ENCODE measurements around the gene HAX1. TPM values are rescaled to one million over a fixed set of nuclear protein-coding genes. Genes with fewer than 3 reads are reported as not detected.
"Not testable (repeated sequence)": the region's sequence is repeated elsewhere in the genome, so short reads cannot be mapped to it uniquely, and the experiment has no call there.

The HAX1 gene
- total RNA-seq, 1 donor, result 36.5 TPM

DNA sequence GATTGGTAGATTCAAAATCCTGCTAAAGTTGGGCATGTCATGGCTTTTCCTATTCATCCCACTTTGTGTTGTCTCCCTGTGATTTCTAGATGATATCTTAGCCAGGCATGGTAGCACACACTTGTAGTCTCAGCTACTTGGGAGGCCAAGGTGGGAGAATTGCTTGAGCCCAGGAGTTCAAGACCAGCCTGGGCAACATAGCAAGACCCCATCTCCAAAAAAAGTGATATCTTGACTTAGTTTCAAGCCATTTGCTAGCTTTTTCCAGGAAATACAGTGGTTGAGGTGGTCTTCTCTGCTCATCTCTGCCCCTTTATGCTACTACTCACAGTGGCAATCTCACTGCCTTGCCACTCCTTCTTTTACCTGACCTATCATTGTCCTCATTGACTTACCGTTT, 12.3 kb upstream of the HAX1 start:
- H3K4me3 ChIP-seq (ENCODE audit: low read length), result no peak overlapping the region
- H3K27me3 ChIP-seq (ENCODE audit: insufficient read depth, low read length), result no peaks in the 10 kb centered on the region
- no peaks in the 10 kb centered on the region for H3K9me3 ChIP-seq (ENCODE audit: low read depth, low read length)
- peaks cover 9% of the 10 kb centered on the region for H3K4me1 ChIP-seq (ENCODE audit: insufficient read depth, low read length)

DNA sequence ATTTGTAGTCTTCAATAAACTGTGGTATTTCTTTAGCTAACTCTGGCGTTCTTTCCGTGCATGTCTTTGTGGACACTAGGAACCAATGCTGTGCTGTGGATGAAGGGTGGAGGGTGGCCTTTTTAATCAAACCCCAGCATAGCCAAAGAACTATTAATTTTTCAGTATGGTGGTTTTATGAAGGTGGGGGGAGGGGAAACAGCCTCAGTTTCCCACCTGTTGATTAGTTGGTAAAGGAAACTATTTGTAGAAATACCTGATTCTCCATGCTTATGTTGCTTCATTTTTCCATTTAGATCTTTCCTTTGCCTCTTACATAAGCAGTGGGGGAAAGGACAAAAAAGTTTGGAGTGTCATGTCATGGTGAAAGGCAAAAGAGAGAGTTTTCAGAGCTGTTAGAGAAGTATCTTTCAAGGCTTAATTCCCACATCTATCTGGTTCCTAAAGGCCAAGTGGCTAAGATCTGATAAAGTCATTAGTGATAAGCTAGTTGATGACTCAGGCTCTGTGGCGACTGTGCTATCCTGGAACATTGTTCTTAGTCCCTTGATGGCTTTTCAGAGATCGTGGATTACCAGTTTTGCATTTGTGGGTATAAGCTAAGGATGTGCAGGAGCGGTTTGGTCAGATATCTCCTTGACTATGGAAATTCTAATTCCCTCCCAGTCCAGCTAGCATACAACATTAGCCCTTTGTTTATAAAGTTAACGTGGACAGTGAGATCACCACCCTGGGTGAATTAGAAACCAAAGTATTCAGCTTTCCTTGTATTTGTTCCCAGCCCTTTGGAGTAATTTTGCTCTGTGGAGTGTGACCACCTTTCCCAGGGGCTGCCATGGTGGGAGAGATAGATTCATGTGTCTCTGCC, 8.7 kb upstream of the HAX1 start:
- Histone ChIP-seq H3K4me1 (ENCODE audit: insufficient read depth, low read length) (peaks cover 18% of the 10 kb centered on the region), H3K4me3 (ENCODE audit: low read length) (no peak overlapping the region), H3K27me3 (ENCODE audit: insufficient read depth, low read length) (no peaks in the 10 kb centered on the region), H3K9me3 (ENCODE audit: low read depth, low read length) (no peaks in the 10 kb centered on the region)

DNA sequence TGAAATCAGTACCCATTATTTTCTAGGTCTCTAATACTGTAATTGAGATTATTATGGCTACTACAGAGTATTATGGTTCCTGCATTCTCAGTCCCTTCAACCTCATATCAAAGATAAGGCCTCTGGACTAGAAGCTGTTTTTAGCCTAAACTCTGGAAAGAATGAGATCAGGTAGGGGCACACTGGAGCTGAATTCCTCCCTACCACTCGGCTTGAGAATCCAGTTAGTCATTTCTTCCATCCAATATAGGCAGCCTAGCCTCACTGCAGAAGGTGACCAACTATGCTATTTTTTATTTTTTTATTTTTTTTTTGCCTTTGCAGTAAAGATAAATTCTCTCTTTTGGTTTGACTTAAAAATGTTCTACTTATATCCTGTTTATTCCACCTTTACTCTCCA, 8.0 kb upstream of the HAX1 start:
- H3K4me3 ChIP-seq (ENCODE audit: low read length), result no peak overlapping the region
- H3K27me3 ChIP-seq (ENCODE audit: insufficient read depth, low read length), result no peaks in the 10 kb centered on the region
- H3K9me3 ChIP-seq (ENCODE audit: low read depth, low read length), result no peaks in the 10 kb centered on the region
- peaks cover 18% of the 10 kb centered on the region for H3K4me1 ChIP-seq (ENCODE audit: insufficient read depth, low read length)

DNA sequence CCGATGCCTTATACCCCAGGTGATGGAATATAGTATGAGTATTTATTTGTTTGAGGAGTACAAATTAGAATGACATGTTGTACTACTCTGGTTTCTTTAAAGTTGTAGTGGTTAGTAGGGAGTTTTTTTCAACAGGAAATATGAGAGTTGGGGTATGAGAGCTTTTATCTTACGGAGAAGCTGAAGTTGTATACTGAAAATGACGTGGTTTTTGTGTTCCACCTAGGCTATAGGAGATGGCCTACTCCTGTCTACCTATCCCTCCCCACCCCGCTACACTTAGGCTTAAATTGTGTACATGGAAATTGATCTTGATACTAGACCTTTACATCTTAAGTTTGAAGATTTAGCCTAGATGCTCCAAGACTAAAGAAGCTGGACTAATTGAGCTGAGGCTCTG, 6.8 kb upstream of the HAX1 start:
- Histone ChIP-seq H3K27me3 (ENCODE audit: insufficient read depth, low read length) (no peaks in the 10 kb centered on the region), H3K9me3 (ENCODE audit: low read depth, low read length) (no peaks in the 10 kb centered on the region), H3K4me3 (ENCODE audit: low read length) (no peak overlapping the region), H3K4me1 (ENCODE audit: insufficient read depth, low read length) (peaks cover 18% of the 10 kb centered on the region)

DNA sequence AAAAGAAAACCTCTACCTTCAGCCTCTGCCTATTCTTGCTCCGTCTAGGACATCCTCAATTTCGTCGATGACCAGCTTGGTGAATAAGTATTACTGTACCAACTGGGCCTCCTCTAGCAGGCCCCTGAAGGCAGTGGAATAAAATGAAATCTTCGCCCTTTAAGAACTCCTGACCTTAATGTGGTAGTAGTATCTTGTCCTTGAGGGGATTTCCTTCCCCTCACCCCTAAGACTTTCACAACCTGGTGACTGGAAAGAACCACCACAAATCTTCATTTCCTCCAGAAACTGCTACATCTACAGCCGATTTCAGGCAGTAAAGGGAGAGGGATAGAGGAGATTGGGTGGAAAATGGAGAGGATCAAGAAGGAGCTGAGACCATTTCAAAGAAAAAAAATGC, 1.6 kb upstream of the HAX1 start:
- Histone ChIP-seq H3K4me1 (ENCODE audit: insufficient read depth, low read length) (peaks cover 28% of the 10 kb centered on the region), H3K27me3 (ENCODE audit: insufficient read depth, low read length) (no peaks in the 10 kb centered on the region), H3K4me3 (ENCODE audit: low read length) (no peak overlapping the region), H3K9me3 (ENCODE audit: low read depth, low read length) (no peaks in the 10 kb centered on the region)

DNA sequence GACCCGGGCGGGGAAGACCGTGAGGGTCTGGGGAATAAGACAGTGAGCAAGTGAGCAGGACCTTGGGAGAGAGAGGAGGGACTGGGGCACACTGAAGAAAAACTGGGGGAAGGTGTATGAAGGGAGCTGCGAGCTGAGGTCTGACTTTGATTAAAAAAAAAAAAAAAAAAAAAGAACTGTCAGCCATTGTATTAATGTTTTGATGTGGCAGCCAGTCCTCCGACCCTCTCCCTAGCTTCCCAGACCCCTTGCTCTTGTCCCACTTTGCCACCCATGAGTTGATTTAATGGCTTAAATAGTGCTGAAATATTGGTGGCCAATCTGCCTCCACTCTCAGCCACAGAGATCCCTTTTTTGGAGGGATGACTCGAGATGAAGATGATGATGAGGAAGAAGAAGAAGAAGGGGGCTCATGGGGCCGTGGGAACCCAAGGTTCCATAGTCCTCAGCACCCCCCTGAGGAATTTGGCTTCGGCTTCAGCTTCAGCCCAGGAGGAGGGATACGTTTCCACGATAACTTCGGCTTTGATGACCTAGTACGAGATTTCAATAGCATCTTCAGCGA, 652 bp downstream of the HAX1 start:
- H3K4me3 ChIP-seq (ENCODE audit: low read length), result peak overlapping the region; percentile 86
- H3K9me3 ChIP-seq (ENCODE audit: low read depth, low read length), result no peaks in the 10 kb centered on the region
- H3K4me1 ChIP-seq (ENCODE audit: insufficient read depth, low read length), result peaks cover 22% of the 10 kb centered on the region
- no peaks in the 10 kb centered on the region for H3K27me3 ChIP-seq (ENCODE audit: insufficient read depth, low read length)

DNA sequence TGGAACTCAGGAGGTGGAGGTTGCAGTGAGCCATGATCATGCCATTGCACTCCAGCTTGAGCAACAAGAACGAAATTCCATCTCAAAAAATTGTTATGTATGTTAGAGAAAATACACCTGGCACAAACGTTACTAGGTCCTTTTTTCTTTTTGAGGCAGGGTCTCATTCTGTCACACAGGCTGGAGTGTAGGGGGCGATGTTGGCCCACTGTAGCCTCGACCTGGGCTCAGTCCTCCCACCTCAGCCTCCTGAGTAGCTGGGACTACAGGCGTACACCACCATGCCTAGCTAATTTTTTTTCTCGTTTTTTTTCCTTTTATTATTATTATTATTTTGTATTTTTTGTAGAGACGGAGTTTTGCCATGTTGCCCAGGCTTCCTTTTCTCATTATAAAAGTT, 4.4 kb downstream of the HAX1 start:
- H3K27me3 ChIP-seq (ENCODE audit: insufficient read depth, low read length), result no peaks in the 10 kb centered on the region
- peaks cover 16% of the 10 kb centered on the region for H3K4me1 ChIP-seq (ENCODE audit: insufficient read depth, low read length)
- H3K4me3 ChIP-seq (ENCODE audit: low read length), result no peak overlapping the region
- no peaks in the 10 kb centered on the region for H3K9me3 ChIP-seq (ENCODE audit: low read depth, low read length)

DNA sequence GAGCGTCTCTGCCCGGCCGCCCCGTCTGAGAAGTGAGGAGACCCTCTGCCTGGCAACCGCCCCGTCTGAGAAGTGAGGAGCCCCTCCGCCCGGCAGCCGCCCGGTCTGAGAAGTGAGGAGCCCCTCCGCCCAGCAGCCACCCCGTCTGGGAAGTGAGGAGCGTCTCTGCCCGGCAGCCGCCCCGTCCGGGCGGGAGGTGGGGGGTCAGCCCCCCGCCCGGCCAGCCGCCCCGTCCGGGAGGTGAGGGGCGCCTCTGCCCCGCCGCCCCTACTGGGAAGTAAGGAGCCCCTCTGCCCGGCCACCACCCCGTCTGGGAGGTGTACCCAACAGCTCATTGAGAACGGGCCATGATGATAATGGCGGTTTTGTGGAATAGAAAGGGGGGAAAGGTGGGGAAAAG, 15.2 kb downstream of the HAX1 start:
- H3K4me3 ChIP-seq (ENCODE audit: low read length); H3K4me1 ChIP-seq (ENCODE audit: insufficient read depth, low read length); H3K27me3 ChIP-seq (ENCODE audit: insufficient read depth, low read length); H3K9me3 ChIP-seq (ENCODE audit: low read depth, low read length): not testable (repeated sequence)

DNA sequence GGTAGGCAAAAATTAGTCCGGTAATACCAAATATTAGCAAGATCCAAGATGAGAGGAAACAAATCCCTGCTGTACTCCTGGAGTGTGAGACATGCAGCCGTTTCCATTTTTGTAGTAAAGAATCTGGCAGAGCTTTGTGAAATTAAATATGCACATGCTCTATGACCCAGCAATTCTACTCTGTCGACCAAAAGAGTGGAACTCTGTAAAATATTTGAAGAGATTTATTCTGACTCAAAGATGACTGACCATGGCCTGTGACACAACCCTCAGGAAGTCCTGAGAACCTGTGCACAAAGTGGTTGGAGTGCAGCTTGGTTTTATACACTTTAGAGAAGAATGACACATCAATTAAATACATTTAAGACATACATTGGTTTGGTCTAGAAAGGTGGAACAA, 16.2 kb downstream of the HAX1 start:
- no peaks in the 10 kb centered on the region for H3K27me3 ChIP-seq (ENCODE audit: insufficient read depth, low read length)
- H3K4me1 ChIP-seq (ENCODE audit: insufficient read depth, low read length), result no peaks in the 10 kb centered on the region
- no peaks in the 10 kb centered on the region for H3K9me3 ChIP-seq (ENCODE audit: low read depth, low read length)
- H3K4me3 ChIP-seq (ENCODE audit: low read length), result no peak overlapping the region

DNA sequence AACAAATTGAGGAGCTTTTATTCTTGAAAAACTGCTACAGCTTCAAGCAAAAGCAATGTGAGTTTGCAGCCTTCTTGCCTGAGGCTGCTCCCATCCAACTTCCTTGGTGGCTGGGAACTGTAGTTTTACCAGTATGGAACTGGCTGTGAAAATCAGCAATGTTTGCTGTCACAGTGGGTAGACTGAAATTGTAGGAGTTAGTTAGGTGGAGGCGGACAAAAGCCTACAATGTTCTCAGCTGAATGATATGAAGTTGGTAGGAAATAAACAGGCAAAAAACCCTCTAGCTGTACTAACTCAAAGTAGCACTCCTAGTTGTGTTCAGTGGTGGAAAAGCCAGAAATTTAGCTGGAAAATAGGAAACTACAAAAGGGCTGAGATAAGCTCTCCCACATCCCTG, 18.5 kb downstream of the HAX1 start:
- Histone ChIP-seq H3K9me3 (ENCODE audit: low read depth, low read length) (peaks cover 11% of the 10 kb centered on the region), H3K4me3 (ENCODE audit: low read length) (no peak overlapping the region), H3K4me1 (ENCODE audit: insufficient read depth, low read length) (no peaks in the 10 kb centered on the region), H3K27me3 (ENCODE audit: insufficient read depth, low read length) (no peaks in the 10 kb centered on the region)

DNA sequence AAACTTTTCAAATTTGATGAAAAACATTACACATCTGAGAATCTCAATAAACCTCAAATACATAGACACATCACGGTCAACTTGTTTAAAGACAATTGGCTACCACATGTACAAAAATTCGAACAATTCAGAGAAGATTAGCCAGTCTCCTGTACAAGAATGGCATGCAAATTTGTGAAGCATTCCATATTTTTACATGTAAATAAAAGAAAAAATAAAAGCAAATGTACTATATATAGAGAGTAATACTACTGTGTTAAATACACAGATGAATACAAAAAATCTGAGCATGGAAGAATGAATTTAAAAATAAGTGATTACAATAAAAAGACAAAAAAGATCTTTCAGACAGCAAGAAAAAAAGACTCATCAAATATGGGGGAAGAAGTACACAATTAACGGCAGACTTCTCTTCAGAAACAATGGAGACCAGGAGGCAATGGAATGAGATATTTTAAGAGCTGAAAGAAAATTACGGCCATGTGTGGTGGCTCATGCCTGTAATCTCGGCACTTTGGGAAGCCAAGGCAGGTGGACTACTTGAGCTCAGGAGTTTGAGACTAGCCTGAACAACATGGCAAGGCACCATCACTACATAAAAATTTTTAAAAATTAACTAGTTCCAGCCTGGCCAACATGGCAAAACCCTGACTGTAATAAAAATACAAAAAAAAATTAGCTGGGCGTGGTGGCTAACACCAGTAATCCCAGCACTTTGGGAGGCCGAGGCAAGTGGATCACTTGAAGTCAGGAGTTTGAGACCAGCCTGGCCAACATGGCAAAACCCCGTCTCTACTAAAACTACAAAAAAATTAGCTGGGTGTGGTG, 23.2 kb downstream of the HAX1 start:
- Histone ChIP-seq H3K27me3 (ENCODE audit: insufficient read depth, low read length) (no peaks in the 10 kb centered on the region), H3K9me3 (ENCODE audit: low read depth, low read length) (peaks cover 11% of the 10 kb centered on the region), H3K4me3 (ENCODE audit: low read length) (no peak overlapping the region), H3K4me1 (ENCODE audit: insufficient read depth, low read length) (no peaks in the 10 kb centered on the region)

DNA sequence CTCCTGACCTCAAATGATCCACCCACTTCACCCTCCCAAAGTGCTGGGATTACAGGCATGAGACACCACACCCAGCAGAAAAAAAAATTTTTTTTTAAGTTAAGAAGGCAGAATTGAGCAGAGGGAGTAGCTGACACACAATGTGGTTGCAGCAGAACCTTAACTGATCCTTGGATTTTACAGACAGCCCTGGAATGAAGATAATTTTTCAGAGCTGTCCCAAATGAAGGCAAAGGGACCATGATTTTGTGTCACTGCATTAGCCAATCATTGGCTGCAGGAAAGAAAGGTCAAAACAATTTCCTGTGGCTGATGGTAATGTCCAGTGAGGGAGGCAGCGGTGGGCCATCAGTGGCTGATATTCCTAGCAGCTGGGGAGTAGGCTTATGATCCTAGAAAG, 29.2 kb downstream of the HAX1 start:
- Histone ChIP-seq H3K27me3 (ENCODE audit: insufficient read depth, low read length) (no peaks in the 10 kb centered on the region), H3K9me3 (ENCODE audit: low read depth, low read length) (no peaks in the 10 kb centered on the region), H3K4me1 (ENCODE audit: insufficient read depth, low read length) (no peaks in the 10 kb centered on the region), H3K4me3 (ENCODE audit: low read length) (no peak overlapping the region)

DNA sequence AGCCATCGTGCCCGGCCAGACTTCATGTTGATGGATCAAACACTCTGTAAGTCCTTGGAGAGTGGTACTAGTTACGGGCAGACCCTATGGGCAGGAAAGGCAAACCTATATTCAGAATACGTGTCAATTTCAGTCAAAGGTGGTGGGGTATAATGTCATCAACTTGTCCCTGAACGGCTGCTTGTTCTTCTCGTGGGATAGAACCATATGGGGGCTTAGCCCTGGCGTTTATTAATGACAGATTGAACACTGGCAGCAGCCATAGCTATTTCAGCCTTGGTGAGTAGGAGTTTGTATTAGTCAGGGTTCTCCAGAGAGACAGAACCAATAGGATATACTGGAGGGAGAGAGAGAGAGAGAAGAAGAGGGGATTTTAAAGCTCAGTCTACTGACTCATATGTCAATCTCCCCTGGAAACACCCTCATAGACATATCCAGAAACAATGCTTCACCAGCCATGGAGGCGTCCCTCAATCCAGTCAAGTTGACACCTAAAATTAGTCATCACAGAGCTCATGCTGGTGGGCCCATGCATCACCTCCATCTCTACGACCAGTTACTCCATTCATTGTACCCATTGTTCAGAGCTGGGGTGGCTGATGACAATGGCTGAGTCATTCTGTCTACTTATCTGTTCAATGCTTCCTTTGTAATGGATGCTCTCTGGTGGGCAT, 32.4 kb downstream of the HAX1 start:
- Histone ChIP-seq H3K4me3 (ENCODE audit: low read length) (no peak overlapping the region), H3K4me1 (ENCODE audit: insufficient read depth, low read length) (no peaks in the 10 kb centered on the region), H3K27me3 (ENCODE audit: insufficient read depth, low read length) (no peaks in the 10 kb centered on the region), H3K9me3 (ENCODE audit: low read depth, low read length) (no peaks in the 10 kb centered on the region)

DNA sequence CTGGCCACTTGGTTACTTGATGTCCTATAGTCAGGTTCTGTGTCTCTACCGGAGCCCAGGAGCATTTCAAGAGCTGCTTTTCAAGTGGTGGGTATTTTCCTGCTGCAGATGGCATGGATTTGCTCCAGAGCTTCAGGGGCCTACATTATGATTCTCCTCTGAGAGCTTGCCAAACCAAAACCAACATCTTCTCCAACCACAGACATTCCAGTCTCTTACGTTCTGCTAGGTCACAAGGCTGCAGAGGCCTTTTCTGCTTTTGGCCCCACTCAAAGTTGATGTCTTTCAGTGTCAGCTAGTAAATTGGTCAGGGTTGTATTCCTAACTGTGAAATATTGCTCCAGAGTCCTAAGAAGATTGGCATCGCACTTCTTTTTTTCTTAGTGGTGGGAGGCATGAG, 33.7 kb downstream of the HAX1 start:
- no peaks in the 10 kb centered on the region for H3K4me1 ChIP-seq (ENCODE audit: insufficient read depth, low read length)
- H3K4me3 ChIP-seq (ENCODE audit: low read length), result no peak overlapping the region
- no peaks in the 10 kb centered on the region for H3K27me3 ChIP-seq (ENCODE audit: insufficient read depth, low read length)
- H3K9me3 ChIP-seq (ENCODE audit: low read depth, low read length), result no peaks in the 10 kb centered on the region

DNA sequence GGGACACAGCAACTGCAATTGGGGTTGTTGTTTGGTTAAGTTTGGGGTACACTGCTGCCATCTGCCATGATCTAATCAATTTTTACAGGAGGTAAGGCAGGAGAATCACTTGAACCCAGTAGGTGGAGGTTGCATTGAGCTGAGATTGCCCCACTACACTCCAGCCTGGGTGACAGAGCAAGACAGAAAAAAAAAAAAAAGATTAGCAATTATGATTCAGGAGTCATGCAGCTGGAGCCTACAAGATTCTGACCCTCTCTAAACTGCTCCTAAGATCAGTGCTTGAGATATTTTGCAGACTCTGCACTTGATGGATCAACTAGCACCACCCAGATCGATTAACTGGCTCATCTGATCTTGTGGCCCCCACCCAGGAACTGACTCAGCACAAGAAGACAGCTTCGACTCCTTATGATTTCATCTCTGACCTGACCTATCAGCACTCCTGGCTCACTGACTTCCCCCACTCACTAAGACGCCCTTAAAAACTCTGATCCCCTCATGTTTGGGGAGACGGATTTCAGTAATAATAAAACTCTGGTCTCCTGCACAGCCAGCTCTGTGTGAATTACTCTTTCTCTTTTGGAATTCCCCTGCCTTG, 35.3 kb downstream of the HAX1 start:
- H3K9me3 ChIP-seq (ENCODE audit: low read depth, low read length); H3K4me1 ChIP-seq (ENCODE audit: insufficient read depth, low read length); H3K27me3 ChIP-seq (ENCODE audit: insufficient read depth, low read length); H3K4me3 ChIP-seq (ENCODE audit: low read length): not testable (repeated sequence)

All from mononuclear cell (primary cell).